NAMALWA (cell line): ENCODE results near the gene ITPK1.
"Not testable (repeated sequence)": the region's sequence is repeated elsewhere in the genome, so short reads cannot be mapped to it uniquely, and the experiment has no call there.

Source experiments
- DNase-seq: peaks from one replicate; pipeline ENCODE4 v3.0.0-alpha.2; 2015; ENCODE audit warnings: low spot score

Gene ITPK1

DNA sequence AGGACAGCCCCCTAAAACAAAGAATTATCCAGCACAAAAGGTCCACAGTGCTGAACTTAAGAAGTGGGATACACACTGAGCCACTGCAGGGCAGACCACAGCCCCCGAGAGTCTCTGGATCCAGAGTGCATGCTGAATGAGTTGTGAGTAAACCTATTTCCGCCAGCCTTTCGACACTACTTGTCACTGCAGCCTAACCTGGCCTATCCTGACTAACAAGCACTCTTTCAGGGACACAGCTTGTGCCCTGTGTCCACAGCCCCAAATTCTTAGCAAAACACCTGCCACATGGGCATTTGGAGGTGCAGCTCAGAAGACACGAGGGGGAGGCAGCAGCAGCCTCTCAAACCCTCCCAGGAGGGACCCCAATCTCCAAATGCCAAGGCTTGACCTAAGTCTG, 31.3 kb downstream of the ITPK1 start:
- DNase-seq, result no peak

DNA sequence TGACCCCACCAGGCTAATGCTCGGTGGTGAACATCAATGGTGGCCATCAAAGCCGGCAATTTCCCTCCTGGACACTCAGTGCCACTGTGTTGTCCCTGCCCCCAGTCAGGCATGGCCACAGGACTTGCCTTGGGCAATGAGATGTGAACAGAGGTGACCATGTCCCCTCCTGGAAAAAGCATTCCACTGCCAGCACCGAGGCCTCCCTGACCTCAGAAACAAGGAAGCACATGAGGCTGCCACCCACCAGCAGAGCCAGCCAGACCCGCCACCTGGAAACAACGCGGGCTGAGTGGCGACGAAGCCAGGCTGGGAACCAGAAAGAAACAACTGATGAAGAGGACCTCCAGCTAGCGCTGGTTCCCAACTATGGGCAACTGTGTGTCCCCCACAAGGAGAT, 31.8 kb downstream of the ITPK1 start:
- no peak for DNase-seq

- DNase-seq, result no peak
Measured at GRCh38 chr14:93082576-93083001, 33.1 kb downstream of the ITPK1 start.

- no peak for DNase-seq
Measured at GRCh38 chr14:93081876-93082570, 33.7 kb downstream of the ITPK1 start.

DNA sequence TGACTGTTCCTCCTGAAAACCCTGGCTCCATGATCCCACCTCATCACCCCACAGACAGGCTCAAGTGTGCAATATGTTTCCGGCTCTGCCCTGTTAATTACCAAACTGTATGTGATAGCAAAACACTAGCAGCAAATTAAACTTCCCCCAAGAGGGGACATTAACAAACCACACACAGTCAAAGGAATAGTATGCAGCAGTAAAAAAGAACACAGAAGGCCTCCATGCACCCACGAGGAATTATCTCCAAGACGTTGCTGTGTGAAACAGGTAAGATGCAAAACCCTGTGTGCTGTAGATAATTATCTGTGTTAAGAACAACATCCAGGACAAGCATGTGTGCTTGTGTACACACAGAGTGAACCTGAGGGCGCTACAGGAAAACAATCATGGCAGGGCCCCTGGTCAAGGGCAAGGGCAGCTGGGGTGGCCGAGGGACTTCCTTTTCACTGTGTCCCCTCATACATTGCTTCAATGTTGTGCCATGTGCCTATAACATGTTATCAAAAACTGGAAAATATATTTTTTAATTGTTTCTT, 35.8 kb downstream of the ITPK1 start:
- no peak for DNase-seq

DNA sequence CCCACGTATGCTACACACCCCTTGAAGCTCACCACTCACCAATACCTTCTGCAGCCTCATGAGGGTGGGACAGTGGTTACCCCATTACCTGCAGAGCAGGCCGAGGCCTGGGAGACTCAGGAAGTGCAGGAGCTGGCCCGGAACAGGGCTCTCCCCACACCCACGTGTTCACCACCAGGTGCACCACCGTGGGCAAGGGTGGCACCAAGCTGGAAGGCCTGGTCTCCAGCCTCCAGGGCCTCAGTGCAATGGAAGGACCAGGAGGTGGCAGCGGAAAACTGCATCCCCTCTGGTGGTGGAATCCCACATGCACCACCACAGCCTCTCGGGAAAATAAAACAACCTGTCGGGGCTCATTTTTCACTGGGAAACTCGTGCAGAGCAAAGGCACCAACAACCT, 36.4 kb downstream of the ITPK1 start:
- DNase-seq, result no peak

GRCh38 chr14:93078870-93079269, 36.9 kb downstream of the ITPK1 start:
- no peak for DNase-seq

- DNase-seq, result no peak
Measured at GRCh38 chr14:93076755-93077154, 39.0 kb downstream of the ITPK1 start.

GRCh38 chr14:93075891-93076290, 39.8 kb downstream of the ITPK1 start:
- DNase-seq, result no peak

- DNase-seq, result no peak
Measured at GRCh38 chr14:93073910-93074769, 41.6 kb downstream of the ITPK1 start.

- no peak for DNase-seq
Measured at GRCh38 chr14:93073358-93073707, 42.4 kb downstream of the ITPK1 start.

- no peak for DNase-seq
Measured at GRCh38 chr14:93072659-93073357, 42.9 kb downstream of the ITPK1 start.

- DNase-seq, result no peak
Measured at GRCh38 chr14:93068711-93069110, 47.0 kb downstream of the ITPK1 start.

GRCh38 chr14:93067088-93067487, 48.6 kb downstream of the ITPK1 start:
- no peak for DNase-seq

DNA sequence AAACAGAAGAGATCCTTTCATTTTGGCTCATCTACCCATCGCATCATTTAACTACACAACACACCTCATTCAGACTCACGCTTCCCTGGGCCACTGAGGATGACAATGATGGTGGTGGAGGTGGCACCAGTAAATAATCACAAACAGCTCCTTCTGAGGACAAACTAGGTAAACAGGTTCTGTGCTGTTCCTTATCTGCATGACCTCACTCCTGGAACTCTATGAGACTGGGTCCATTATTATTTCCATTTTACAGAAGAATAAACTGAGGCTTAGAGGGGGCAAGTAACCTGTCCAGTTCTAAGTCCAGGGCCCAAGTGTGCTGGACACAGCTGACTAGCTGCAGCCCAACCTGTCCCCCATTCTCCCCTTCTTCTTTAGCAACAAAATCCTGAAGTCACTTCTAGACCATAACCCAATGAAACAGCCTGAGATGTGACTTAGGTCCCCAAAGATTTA, 50.4 kb downstream of the ITPK1 start:
- no peak for DNase-seq

- DNase-seq, result no peak
Measured at GRCh38 chr14:93064411-93065271, 51.1 kb downstream of the ITPK1 start.

DNA sequence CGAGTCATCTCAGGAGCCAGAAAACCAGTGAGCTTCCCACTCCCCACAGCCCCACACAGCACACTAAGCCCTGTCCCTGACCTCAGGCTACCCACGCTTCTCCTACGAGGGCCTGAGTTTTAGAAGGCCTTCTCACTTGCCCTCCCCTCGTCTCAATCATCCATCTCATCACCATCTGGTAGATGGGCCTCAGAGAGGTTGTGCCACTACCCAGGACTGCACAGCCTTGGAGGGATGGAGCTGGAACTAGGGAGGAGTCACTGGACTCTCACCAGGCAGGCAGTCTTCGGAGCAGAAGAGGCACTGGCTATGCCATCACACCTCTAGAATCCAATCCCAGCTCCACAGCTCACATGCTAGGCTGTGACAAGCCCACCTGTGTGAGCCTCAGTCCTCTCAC, 52.3 kb downstream of the ITPK1 start:
- DNase-seq, result no peak

DNA sequence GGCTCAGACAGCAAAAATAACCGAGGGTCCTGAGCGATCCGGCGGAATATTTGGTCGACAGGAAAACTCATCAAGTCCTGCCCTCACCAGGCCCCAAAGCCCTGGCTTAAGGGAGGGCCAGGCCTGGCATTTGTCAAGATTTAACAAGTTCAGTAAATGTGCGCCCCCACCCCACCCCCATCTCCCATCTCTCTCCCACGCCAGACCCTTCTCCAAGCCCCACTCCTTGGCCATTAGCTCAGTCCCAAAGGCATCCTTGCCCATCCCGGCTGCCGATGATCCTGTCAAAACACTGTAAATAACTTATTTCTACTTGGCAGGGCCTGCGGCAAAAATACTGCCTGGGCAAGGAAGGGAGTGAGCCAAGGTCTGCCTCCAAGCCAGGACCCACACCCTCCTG, 52.8 kb downstream of the ITPK1 start:
- no peak for DNase-seq

GRCh38 chr14:93062013-93062412, 53.7 kb downstream of the ITPK1 start:
- DNase-seq, result not testable (repeated sequence)

- DNase-seq, result no peak
Measured at GRCh38 chr14:93061380-93062012, 54.2 kb downstream of the ITPK1 start.

DNA sequence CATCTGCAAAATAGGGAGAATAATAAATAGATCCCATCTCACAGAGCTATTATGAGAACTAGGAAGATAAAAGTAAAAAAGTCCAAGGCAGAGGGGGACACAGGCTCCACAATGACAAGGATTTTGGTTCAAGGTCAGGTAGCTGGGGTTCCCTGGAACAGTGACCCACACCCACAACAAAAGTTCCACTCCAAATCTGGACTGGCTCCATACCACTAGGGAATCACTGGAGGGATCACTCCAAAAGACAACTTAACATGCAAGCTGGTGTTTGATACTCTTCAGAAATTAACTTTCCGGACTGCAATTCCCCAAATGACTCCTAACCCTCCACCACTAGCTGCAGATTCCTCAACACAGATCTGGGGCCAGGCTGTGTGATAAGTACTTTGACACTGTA, 54.9 kb downstream of the ITPK1 start:
- DNase-seq, result no peak
